ENCODE data around the gene SSX3. TPM values are rescaled to one million over a fixed set of nuclear protein-coding genes. Genes with fewer than 3 reads are reported as not detected.
"Not testable (repeated sequence)": the region's sequence is repeated elsewhere in the genome, so short reads cannot be mapped to it uniquely, and the experiment has no call there.

Gene SSX3
- polyA plus RNA-seq: not detected

- H3K27ac ChIP-seq (ENCODE audit: low read depth in 2 of 2, low read length in 1 of 2); H3K4me3 ChIP-seq (ENCODE audit: low read depth in 1 of 2, low read length in 2 of 2); H3K9me3 ChIP-seq (ENCODE audit: control insufficient read depth in 2 of 2, insufficient read depth in 1 of 2, low read depth in 1 of 2, low read length in 1 of 2); H3K36me3 ChIP-seq (ENCODE audit: control insufficient read depth in 2 of 2, insufficient read depth in 2 of 2, low read length in 1 of 2); H3K4me1 ChIP-seq (ENCODE audit: control insufficient read depth in 2 of 2, insufficient read depth in 2 of 2, low read length in 1 of 2); H3K27me3 ChIP-seq (ENCODE audit: control insufficient read depth in 1 of 2, insufficient read depth in 2 of 2, low read length in 2 of 2): not testable (repeated sequence)
- WGBS, 2 donors: 91 to 96% methylated on average over 16 to 19 of the region's 19 CpGs
These were observed at the start of gene SSX3 for GRCh38 chrX:48356315-48357094. SSX3 (minus strand) TSS chrX:48356703; CDS start chrX:48355249, 1,454 bp downstream.

DNA sequence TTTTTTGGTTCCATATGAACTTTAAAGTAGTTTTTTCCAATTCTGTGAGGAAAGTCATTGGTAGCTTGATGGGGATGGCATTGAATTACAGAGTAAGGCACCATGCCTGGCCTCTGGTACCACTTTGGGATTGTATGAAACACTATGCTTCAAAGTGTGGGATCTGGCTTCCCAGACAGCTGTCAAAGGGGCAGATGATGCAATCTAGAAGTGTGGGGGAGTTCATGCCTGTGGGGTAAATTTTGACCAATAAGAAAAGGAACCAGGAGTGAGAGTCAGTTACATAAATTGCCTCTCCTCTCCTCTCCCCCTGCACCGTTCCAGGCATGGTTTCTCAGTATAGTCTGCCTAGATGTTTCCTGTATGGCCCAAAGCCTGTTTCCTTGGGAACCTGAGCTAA is 41.3 kb upstream of the SSX3 start:
- H3K36me3 ChIP-seq (ENCODE audit: control insufficient read depth in 2 of 2, insufficient read depth in 2 of 2, low read length in 1 of 2); H3K9me3 ChIP-seq (ENCODE audit: control insufficient read depth in 2 of 2, insufficient read depth in 1 of 2, low read depth in 1 of 2, low read length in 1 of 2); H3K4me1 ChIP-seq (ENCODE audit: control insufficient read depth in 2 of 2, insufficient read depth in 2 of 2, low read length in 1 of 2); H3K27me3 ChIP-seq (ENCODE audit: control insufficient read depth in 1 of 2, insufficient read depth in 2 of 2, low read length in 2 of 2); H3K4me3 ChIP-seq (ENCODE audit: low read depth in 1 of 2, low read length in 2 of 2); H3K27ac ChIP-seq (ENCODE audit: low read depth in 2 of 2, low read length in 1 of 2): not testable (repeated sequence)
- WGBS, 2 donors: 40 to 60% methylated on average over 1 of the region's 1 CpG

DNA sequence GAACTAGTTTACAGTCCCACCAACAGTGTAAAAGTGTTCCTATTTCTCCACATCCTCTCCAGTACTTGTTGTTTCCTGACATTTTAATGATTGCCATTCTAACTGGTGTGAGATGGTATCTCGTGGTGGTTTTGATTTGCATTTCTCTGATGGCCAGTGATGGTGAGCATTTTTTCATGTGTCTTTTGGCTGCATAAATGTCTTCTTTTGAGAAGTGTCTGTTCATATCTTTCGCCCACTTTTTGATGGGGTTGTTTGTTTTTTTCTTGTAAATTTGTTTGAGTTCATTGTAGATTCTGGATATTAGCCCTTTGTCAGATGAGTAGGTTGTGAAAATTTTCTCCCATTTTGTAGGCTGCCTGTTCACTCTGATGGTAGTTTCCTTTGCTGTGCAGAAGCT is 40.4 kb upstream of the SSX3 start:
- WGBS, 2 donors: 69 to 86% methylated on average over 1 of the region's 2 CpGs
- H3K4me3 ChIP-seq (ENCODE audit: low read depth in 1 of 2, low read length in 2 of 2); H3K4me1 ChIP-seq (ENCODE audit: control insufficient read depth in 2 of 2, insufficient read depth in 2 of 2, low read length in 1 of 2); H3K36me3 ChIP-seq (ENCODE audit: control insufficient read depth in 2 of 2, insufficient read depth in 2 of 2, low read length in 1 of 2); H3K27ac ChIP-seq (ENCODE audit: low read depth in 2 of 2, low read length in 1 of 2); H3K27me3 ChIP-seq (ENCODE audit: control insufficient read depth in 1 of 2, insufficient read depth in 2 of 2, low read length in 2 of 2); H3K9me3 ChIP-seq (ENCODE audit: control insufficient read depth in 2 of 2, insufficient read depth in 1 of 2, low read depth in 1 of 2, low read length in 1 of 2): not testable (repeated sequence)

DNA sequence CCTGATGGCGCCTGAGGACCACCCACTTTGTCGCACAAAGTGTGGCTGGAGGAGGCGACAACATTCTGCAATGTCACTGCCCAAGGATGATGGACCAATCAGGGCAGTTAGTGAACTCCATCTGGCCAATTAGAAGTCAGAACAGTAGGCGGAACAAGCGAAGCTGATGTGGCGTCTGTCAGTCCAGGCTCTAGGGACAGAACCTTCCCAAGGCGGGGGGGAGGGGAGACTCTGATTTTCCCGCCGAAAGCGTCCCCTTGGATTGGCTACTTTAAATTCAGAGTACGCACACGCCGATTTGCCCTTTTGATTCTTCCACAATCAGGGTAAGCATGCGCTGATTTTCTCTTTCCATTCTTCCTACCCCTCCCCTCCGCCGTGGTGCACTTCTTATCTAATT is 26.7 kb upstream of the SSX3 start, which contains the start of gene SSX4:
Gene SSX4 (plus strand): TSS at position 301 of the 400 bp plus-strand sequence. CDS start 515 bp downstream, outside the sequence.
- WGBS, 2 donors: no CpG with 5 or more reads among the region's 16 CpGs

GRCh38 chrX:48370408-48370807 is 13.9 kb upstream of the SSX3 start:
- not testable (repeated sequence) for H3K4me1 ChIP-seq (ENCODE audit: control insufficient read depth in 2 of 2, insufficient read depth in 2 of 2, low read length in 1 of 2)
- no CpG with 5 or more reads among the region's 8 CpGs for WGBS, 2 donors

More for the DNA sequence above, 26.7 kb upstream of the SSX3 start, which contains the start of gene SSX4:
- not testable (repeated sequence) for H3K27me3 ChIP-seq (ENCODE audit: control insufficient read depth in 1 of 2, insufficient read depth in 2 of 2, low read length in 2 of 2); H3K4me3 ChIP-seq (ENCODE audit: low read depth in 1 of 2, low read length in 2 of 2); H3K4me1 ChIP-seq (ENCODE audit: control insufficient read depth in 2 of 2, insufficient read depth in 2 of 2, low read length in 1 of 2); H3K27ac ChIP-seq (ENCODE audit: low read depth in 2 of 2, low read length in 1 of 2); H3K36me3 ChIP-seq (ENCODE audit: control insufficient read depth in 2 of 2, insufficient read depth in 2 of 2, low read length in 1 of 2); H3K9me3 ChIP-seq (ENCODE audit: control insufficient read depth in 2 of 2, insufficient read depth in 1 of 2, low read depth in 1 of 2, low read length in 1 of 2)

DNA sequence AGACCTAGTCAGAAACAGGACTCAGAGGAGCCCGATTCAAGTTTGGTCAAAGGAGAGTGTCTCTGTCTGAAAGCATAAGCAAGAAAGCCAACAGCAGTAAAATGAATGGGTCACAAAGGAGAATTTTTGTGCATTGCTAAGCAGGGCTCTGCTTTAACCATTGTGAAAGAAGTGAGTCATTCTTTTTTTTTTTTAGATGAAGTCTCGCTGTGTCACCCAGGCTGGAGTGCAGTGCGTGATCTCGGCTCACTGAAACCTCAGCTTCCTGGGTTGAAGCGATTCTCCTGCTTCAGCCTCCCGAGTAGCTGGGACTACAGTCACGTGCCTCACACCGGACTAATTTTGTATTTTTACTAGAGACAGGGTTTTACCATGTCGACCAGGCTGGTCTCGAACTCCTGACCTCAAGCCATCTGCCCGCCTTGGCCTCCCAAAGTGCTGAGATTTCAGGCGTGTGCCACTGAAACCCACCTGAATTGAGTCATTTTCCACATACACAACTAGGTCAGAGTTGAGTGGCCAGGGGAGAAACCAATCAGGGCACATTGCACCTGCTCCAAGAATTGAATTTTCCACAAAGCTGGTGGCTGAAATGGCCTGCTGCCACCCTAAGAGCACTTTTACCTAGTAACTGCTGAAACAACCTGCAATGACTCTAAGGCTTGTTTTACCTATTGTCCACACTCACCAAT is 11.4 kb upstream of the SSX3 start:
- not testable (repeated sequence) for H3K4me3 ChIP-seq (ENCODE audit: low read depth in 1 of 2, low read length in 2 of 2); H3K27ac ChIP-seq (ENCODE audit: low read depth in 2 of 2, low read length in 1 of 2); H3K27me3 ChIP-seq (ENCODE audit: control insufficient read depth in 1 of 2, insufficient read depth in 2 of 2, low read length in 2 of 2); H3K9me3 ChIP-seq (ENCODE audit: control insufficient read depth in 2 of 2, insufficient read depth in 1 of 2, low read depth in 1 of 2, low read length in 1 of 2); H3K4me1 ChIP-seq (ENCODE audit: control insufficient read depth in 2 of 2, insufficient read depth in 2 of 2, low read length in 1 of 2); H3K36me3 ChIP-seq (ENCODE audit: control insufficient read depth in 2 of 2, insufficient read depth in 2 of 2, low read length in 1 of 2)
- WGBS, 2 donors: no CpG with 5 or more reads among the region's 12 CpGs

More at GRCh38 chrX:48370408-48370807, 13.9 kb upstream of the SSX3 start:
- H3K27ac ChIP-seq (ENCODE audit: low read depth in 2 of 2, low read length in 1 of 2); H3K4me3 ChIP-seq (ENCODE audit: low read depth in 1 of 2, low read length in 2 of 2); H3K27me3 ChIP-seq (ENCODE audit: control insufficient read depth in 1 of 2, insufficient read depth in 2 of 2, low read length in 2 of 2); H3K36me3 ChIP-seq (ENCODE audit: control insufficient read depth in 2 of 2, insufficient read depth in 2 of 2, low read length in 1 of 2); H3K9me3 ChIP-seq (ENCODE audit: control insufficient read depth in 2 of 2, insufficient read depth in 1 of 2, low read depth in 1 of 2, low read length in 1 of 2): not testable (repeated sequence)

DNA sequence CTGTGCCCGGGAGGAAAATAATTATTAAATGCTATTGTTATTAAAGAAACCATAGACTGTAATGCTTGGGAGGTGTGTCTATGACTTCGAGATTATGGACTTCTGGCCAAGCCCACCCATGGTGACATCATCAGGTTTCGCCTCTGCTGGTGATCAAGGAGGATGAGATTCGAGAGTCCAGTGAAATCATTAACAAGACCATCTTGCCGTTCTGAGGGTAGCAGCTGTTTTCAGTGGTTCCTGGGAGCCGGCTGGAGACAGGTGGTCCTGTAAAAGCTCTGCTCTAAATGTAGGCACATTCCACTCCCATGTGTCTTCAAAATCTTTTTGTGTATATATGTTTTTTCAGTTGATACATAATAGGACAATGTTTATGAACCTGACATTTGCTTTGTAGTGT is 2.8 kb upstream of the SSX3 start:
- not testable (repeated sequence) for H3K36me3 ChIP-seq (ENCODE audit: control insufficient read depth in 2 of 2, insufficient read depth in 2 of 2, low read length in 1 of 2); H3K27me3 ChIP-seq (ENCODE audit: control insufficient read depth in 1 of 2, insufficient read depth in 2 of 2, low read length in 2 of 2); H3K9me3 ChIP-seq (ENCODE audit: control insufficient read depth in 2 of 2, insufficient read depth in 1 of 2, low read depth in 1 of 2, low read length in 1 of 2); H3K4me1 ChIP-seq (ENCODE audit: control insufficient read depth in 2 of 2, insufficient read depth in 2 of 2, low read length in 1 of 2); H3K27ac ChIP-seq (ENCODE audit: low read depth in 2 of 2, low read length in 1 of 2); H3K4me3 ChIP-seq (ENCODE audit: low read depth in 1 of 2, low read length in 2 of 2)
- WGBS, 2 donors: 63 to 76% methylated on average over 6 of the region's 6 CpGs

GRCh38 chrX:48357681-48358080 is 1.2 kb upstream of the SSX3 start:
- Histone ChIP-seq H3K4me3 (ENCODE audit: low read depth in 1 of 2, low read length in 2 of 2) (no peak overlapping the region), H3K27me3 (ENCODE audit: control insufficient read depth in 1 of 2, insufficient read depth in 2 of 2, low read length in 2 of 2) (no peaks in the 10 kb centered on the region), H3K36me3 (ENCODE audit: control insufficient read depth in 2 of 2, insufficient read depth in 2 of 2, low read length in 1 of 2) (no peaks in the 10 kb centered on the region), H3K9me3 (ENCODE audit: control insufficient read depth in 2 of 2, insufficient read depth in 1 of 2, low read depth in 1 of 2, low read length in 1 of 2) (no peaks in the 10 kb centered on the region), H3K4me1 (ENCODE audit: control insufficient read depth in 2 of 2, insufficient read depth in 2 of 2, low read length in 1 of 2) (no peaks in the 10 kb centered on the region), H3K27ac (ENCODE audit: low read depth in 2 of 2, low read length in 1 of 2) (no peak overlapping the region)
- WGBS, 2 donors: 95 to 97% methylated on average over 7 to 8 of the region's 8 CpGs

GRCh38 chrX:48346059-48346458 is 10.4 kb downstream of the SSX3 start:
- H3K4me3 ChIP-seq (ENCODE audit: low read depth in 1 of 2, low read length in 2 of 2); H3K27ac ChIP-seq (ENCODE audit: low read depth in 2 of 2, low read length in 1 of 2); H3K36me3 ChIP-seq (ENCODE audit: control insufficient read depth in 2 of 2, insufficient read depth in 2 of 2, low read length in 1 of 2); H3K4me1 ChIP-seq (ENCODE audit: control insufficient read depth in 2 of 2, insufficient read depth in 2 of 2, low read length in 1 of 2); H3K27me3 ChIP-seq (ENCODE audit: control insufficient read depth in 1 of 2, insufficient read depth in 2 of 2, low read length in 2 of 2); H3K9me3 ChIP-seq (ENCODE audit: control insufficient read depth in 2 of 2, insufficient read depth in 1 of 2, low read depth in 1 of 2, low read length in 1 of 2): not testable (repeated sequence)
- 46 to 50% methylated on average over 8 of the region's 8 CpGs for WGBS, 2 donors

- not testable (repeated sequence) for H3K27me3 ChIP-seq (ENCODE audit: control insufficient read depth in 1 of 2, insufficient read depth in 2 of 2, low read length in 2 of 2); H3K27ac ChIP-seq (ENCODE audit: low read depth in 2 of 2, low read length in 1 of 2); H3K9me3 ChIP-seq (ENCODE audit: control insufficient read depth in 2 of 2, insufficient read depth in 1 of 2, low read depth in 1 of 2, low read length in 1 of 2); H3K36me3 ChIP-seq (ENCODE audit: control insufficient read depth in 2 of 2, insufficient read depth in 2 of 2, low read length in 1 of 2); H3K4me1 ChIP-seq (ENCODE audit: control insufficient read depth in 2 of 2, insufficient read depth in 2 of 2, low read length in 1 of 2); H3K4me3 ChIP-seq (ENCODE audit: low read depth in 1 of 2, low read length in 2 of 2)
- 63 to 81% methylated on average over 2 of the region's 2 CpGs for WGBS, 2 donors
These were observed 42.5 kb downstream of the SSX3 start for GRCh38 chrX:48313996-48314395.
